Heart left ventricle (tissue), 13 donors: ENCODE results near the gene HHIPL2.

Source experiments
- POLR2A ChIP-seq, 2 donors: fragments of 450-650 bp; IDR thresholded peaks; one replicate each; pipeline ENCODE4 v1.6.1; 2017; ENCODE audit warnings: antibody characterized with exemption in 2 of 2, mild to moderate bottlenecking in 2 of 2, moderate library complexity in 2 of 2
- TF ChIP-seq, protein P1 (sequence below), 12 donors: fragments of 200-600 bp; sonication (generic) in 4 of 12; IDR thresholded peaks; one replicate each; pipeline versions ENCODE4 v1.5.0 to v1.8.0; 2018 to 2022; ENCODE audit warnings: antibody characterized with exemption in 12 of 12, mild to moderate bottlenecking in 5 of 12
- donor health status: ischemic (EF 13 %, LVEDD 7.1; RV severe dilation, severe dysfunction).
- donor health status: DM: no; HTN: yes; CAD: no.
- donor health status: DM: no; HTN: no; CAD: no.
- donor health status: ischemic (EF 25% LVEDD 6.9; RV normal size, moderate dysfunction).
- donor health status: ischemic (EF 25% LVEDD 5.7; RV mildly dilated, moderate dysfunction).
- donor health status: ischemic (EF 35%, LVEDD 5.7; RV mildly dilated, moderate dysfunction).
- donor health status: nonischemic (EF 11% LVEDD 7.7; RV severe dilation, severe dysfunction).
- donor health status: DM: yes; HTN: yes; CAD: no.
- donor health status: PGD.
- donor health status: ischemic (EF 29% LVEDD 5.4; RV normal size, mild dysfunction).
- donor health status: nonischemic (EF 23%, LVEDD 6.1; RV moderate dilation, normal function).

DNA sequence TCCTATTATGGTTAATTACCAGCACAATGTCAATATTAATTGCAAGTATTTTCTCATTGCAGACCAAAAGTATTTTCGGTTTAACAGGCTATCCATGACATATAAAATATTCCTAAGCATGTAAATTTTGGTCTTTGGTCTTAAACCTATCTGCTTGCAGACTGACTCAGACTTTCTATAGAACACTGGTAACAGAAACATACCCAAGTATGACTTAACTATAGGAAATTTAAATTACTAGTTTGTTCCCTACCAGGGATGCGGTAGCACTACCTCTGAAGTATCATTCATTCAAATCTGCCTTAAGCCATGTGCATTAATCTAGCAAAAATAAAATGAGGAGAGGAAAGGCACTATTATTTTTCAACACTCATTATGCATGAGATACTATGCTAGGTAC is 38.9 kb upstream of the HHIPL2 start:
- TF ChIP-seq, protein P1, sequence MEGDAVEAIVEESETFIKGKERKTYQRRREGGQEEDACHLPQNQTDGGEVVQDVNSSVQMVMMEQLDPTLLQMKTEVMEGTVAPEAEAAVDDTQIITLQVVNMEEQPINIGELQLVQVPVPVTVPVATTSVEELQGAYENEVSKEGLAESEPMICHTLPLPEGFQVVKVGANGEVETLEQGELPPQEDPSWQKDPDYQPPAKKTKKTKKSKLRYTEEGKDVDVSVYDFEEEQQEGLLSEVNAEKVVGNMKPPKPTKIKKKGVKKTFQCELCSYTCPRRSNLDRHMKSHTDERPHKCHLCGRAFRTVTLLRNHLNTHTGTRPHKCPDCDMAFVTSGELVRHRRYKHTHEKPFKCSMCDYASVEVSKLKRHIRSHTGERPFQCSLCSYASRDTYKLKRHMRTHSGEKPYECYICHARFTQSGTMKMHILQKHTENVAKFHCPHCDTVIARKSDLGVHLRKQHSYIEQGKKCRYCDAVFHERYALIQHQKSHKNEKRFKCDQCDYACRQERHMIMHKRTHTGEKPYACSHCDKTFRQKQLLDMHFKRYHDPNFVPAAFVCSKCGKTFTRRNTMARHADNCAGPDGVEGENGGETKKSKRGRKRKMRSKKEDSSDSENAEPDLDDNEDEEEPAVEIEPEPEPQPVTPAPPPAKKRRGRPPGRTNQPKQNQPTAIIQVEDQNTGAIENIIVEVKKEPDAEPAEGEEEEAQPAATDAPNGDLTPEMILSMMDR (IDR thresholded peaks at IDR 0.05), result no peak
- no peak for TF ChIP-seq POLR2A (IDR thresholded peaks at IDR 0.05)
